HepG2 (cell line): ENCODE measurements around the gene CALML6. TPM values are rescaled to one million over a fixed set of nuclear protein-coding genes. Genes with fewer than 3 reads are reported as not detected.

Experiments
- AGO2 ChIP-seq: fragments of 200-400 bp; formaldehyde crosslinking; optimal IDR thresholded peaks from 2 replicates; pipeline ENCODE3; 2017; ENCODE audit warnings: mild to moderate bottlenecking, low read depth, low read length, moderate library complexity
- ATF4 ChIP-seq, 2 experiments: fragments of 450-650 bp in 1 of 2; sonication (generic) in 1 of 2; formaldehyde crosslinking; IDR thresholded peaks; 2 replicates each; pipeline versions ENCODE4 v1.5.0 to v1.8.0; 2020 to 2022; ENCODE audit warnings: mild to moderate bottlenecking in 1 of 2, missing genetic modification reagents in 1 of 2
- ATM ChIP-seq: fragments of 450-650 bp; IDR thresholded peaks from 2 replicates; pipeline ENCODE4 v1.7.1; 2017; ENCODE audit warnings: mild to moderate bottlenecking, borderline replicate concordance
- CBX5 ChIP-seq: sonication (generic); formaldehyde crosslinking; IDR thresholded peaks from 2 replicates; pipeline ENCODE4 v1.4.0; 2020; ENCODE audit warnings: missing genetic modification reagents, borderline replicate concordance
- DNMT3B ChIP-seq: conservative IDR thresholded peaks from 2 replicates; pipeline ENCODE4 v1.6.1; 2016; ENCODE audit warnings: missing biosample characterization, control low read depth
- EHMT2 ChIP-seq: fragments of 200-600 bp; sonication (generic); IDR thresholded peaks from 2 replicates; pipeline ENCODE4 v1.7.0; 2017; ENCODE audit warnings: antibody characterized with exemption, low read depth, low read length, borderline replicate concordance
- FIP1L1 ChIP-seq: fragments of 200-400 bp; formaldehyde crosslinking; IDR thresholded peaks from 2 replicates; pipeline ENCODE4 v1.6.1; 2018; ENCODE audit warnings: low read depth, mild to moderate bottlenecking, low read length, moderate library complexity, borderline replicate concordance; ENCODE audit not compliant: insufficient read depth
- FOXA3 ChIP-seq: IDR thresholded peaks from 2 replicates; pipeline ENCODE4 v1.6.1; 2016; ENCODE audit warnings: missing genetic modification reagents, missing compliant biosample characterization
- GATA4 ChIP-seq: sonication (generic); IDR thresholded peaks from 2 replicates; pipeline ENCODE4 v1.6.1; 2016; ENCODE audit warnings: antibody characterized with exemption, low read depth, borderline replicate concordance
- HNF4G ChIP-seq, 2 experiments: sonication (generic) in 1 of 2; formaldehyde crosslinking in 1 of 2; IDR thresholded peaks; 2 replicates each; pipeline versions ENCODE4 v1.4.0 to v1.6.1; 2011 to 2020; ENCODE audit warnings: borderline replicate concordance in 2 of 2, low read depth in 2 of 2, mild to moderate bottlenecking in 2 of 2, low read length in 1 of 2, missing genetic modification reagents in 1 of 2, moderate library complexity in 1 of 2
- HOXD1 ChIP-seq: sonication (generic); formaldehyde crosslinking; IDR thresholded peaks from 2 replicates; pipeline ENCODE4 v1.5.0; 2020; ENCODE audit warnings: missing genetic modification reagents
- MAFF ChIP-seq: IDR thresholded peaks from 2 replicates; pipeline ENCODE4 v1.6.1; 2011; ENCODE audit warnings: low read depth, low read length, improper control_type of control experiment
- MTF1 ChIP-seq: sonication (generic); formaldehyde crosslinking; IDR thresholded peaks from 2 replicates; pipeline ENCODE4 v1.5.0; 2020; ENCODE audit warnings: missing genetic modification reagents
- NFATC3 ChIP-seq: sonication (generic); formaldehyde crosslinking; IDR thresholded peaks from 2 replicates; pipeline ENCODE4 v1.5.1; 2020; ENCODE audit warnings: mild to moderate bottlenecking, missing genetic modification reagents
- SCMH1 ChIP-seq: sonication (generic); formaldehyde crosslinking; IDR thresholded peaks from 2 replicates; pipeline ENCODE4 v1.9.0; 2021; ENCODE audit warnings: missing genetic modification reagents, mild to moderate bottlenecking, borderline replicate concordance
- TBX3 ChIP-seq: fragments of 450-650 bp; IDR thresholded peaks from 2 replicates; pipeline ENCODE4 v1.6.1; 2017; ENCODE audit warnings: antibody characterized with exemption, mild to moderate bottlenecking, inconsistent platforms, borderline replicate concordance
- YEATS2 ChIP-seq: sonication (generic); formaldehyde crosslinking; IDR thresholded peaks from 2 replicates; pipeline ENCODE4 v1.4.0; 2020; ENCODE audit warnings: missing genetic modification reagents, borderline replicate concordance
- ZNF12 ChIP-seq: sonication (generic); formaldehyde crosslinking; IDR thresholded peaks from 2 replicates; pipeline ENCODE4 v1.5.0; 2020; ENCODE audit warnings: missing genetic modification reagents
- ZNF224 ChIP-seq: sonication (generic); formaldehyde crosslinking; IDR thresholded peaks from 2 replicates; pipeline ENCODE4 v1.5.0; 2020; ENCODE audit warnings: mild to moderate bottlenecking, missing genetic modification reagents
- ZNF234 ChIP-seq: sonication (generic); formaldehyde crosslinking; conservative IDR thresholded peaks from 2 replicates; pipeline ENCODE4 v1.5.1; 2020; ENCODE audit warnings: mild to moderate bottlenecking, missing genetic modification reagents
- ZNF614 ChIP-seq: IDR thresholded peaks from 2 replicates; pipeline ENCODE4 v1.6.1; 2018; ENCODE audit warnings: missing biosample characterization, missing genetic modification reagents, inconsistent platforms, borderline replicate concordance
- ZNF644 ChIP-seq: IDR thresholded peaks from 2 replicates; pipeline ENCODE4 v1.6.1; 2016; ENCODE audit warnings: low read depth
- ZNF652 ChIP-seq: IDR thresholded peaks from 2 replicates; pipeline ENCODE4 v1.6.1; 2016; ENCODE audit warnings: low read depth, borderline replicate concordance
- ZNF672 ChIP-seq: sonication (generic); formaldehyde crosslinking; IDR thresholded peaks from 2 replicates; pipeline ENCODE4 v1.8.1; 2022; ENCODE audit warnings: missing genetic modification reagents
- ZNF674 ChIP-seq: sonication (generic); formaldehyde crosslinking; IDR thresholded peaks from 2 replicates; pipeline ENCODE4 v1.5.0; 2020; ENCODE audit warnings: low read depth, mild to moderate bottlenecking, missing genetic modification reagents
- ZNF724P ChIP-seq: sonication (generic); formaldehyde crosslinking; IDR thresholded peaks from 2 replicates; pipeline ENCODE4 v1.8.0; 2022; ENCODE audit warnings: missing genetic modification reagents, borderline replicate concordance
- ZNF747 ChIP-seq: sonication (generic); formaldehyde crosslinking; IDR thresholded peaks from 2 replicates; pipeline ENCODE4 v1.8.1; 2023; ENCODE audit warnings: missing genetic modification reagents, mild to moderate bottlenecking, borderline replicate concordance
- polyA plus RNA-seq, 8 experiments: library from polyadenylated mRNA; depleted of rRNA in 3 of 8; stranded (reverse) in 7 of 8; unstranded in 1 of 8; fragments of >200 nt; fragmentation: Illumina TruSeq in 4 of 8; extraction: Trizol in 4 of 8; gene quantifications; 2 replicates each; pipeline versions ENCODE4 v1.2.1 to v1.2.3, GENCODE V29; 2011 to 2016; ENCODE audit warnings: low read depth in 4 of 8, missing spikeins in 1 of 8, mixed read lengths in 1 of 8; ENCODE audit not compliant: insufficient read depth in 1 of 8
- total RNA-seq, 5 experiments: library from RNA; depleted of rRNA; stranded (reverse); fragments of >200 nt; fragmentation: Illumina TruSeq; extraction: Trizol; gene quantifications; 2 replicates each; pipeline ENCODE4 v1.2.3, GENCODE V29; 2016; ENCODE audit warnings: low read depth in 1 of 5
- TF ChIP-seq, protein P1 (sequence below): IDR thresholded peaks from 2 replicates; pipeline ENCODE4 v1.6.1; 2016; ENCODE audit warnings: low read depth, control low read depth
- TF ChIP-seq, protein P2 (sequence below): IDR thresholded peaks from 2 replicates; pipeline ENCODE4 v1.6.1; 2018; ENCODE audit warnings: missing genetic modification reagents

Gene CALML6
- total and polyA plus RNA-seq, 2 of the 13 experiments (the other 11 are each of a cell fraction or from before 2014, with no cell fraction given): 0.11 to 0.12 TPM

DNA sequence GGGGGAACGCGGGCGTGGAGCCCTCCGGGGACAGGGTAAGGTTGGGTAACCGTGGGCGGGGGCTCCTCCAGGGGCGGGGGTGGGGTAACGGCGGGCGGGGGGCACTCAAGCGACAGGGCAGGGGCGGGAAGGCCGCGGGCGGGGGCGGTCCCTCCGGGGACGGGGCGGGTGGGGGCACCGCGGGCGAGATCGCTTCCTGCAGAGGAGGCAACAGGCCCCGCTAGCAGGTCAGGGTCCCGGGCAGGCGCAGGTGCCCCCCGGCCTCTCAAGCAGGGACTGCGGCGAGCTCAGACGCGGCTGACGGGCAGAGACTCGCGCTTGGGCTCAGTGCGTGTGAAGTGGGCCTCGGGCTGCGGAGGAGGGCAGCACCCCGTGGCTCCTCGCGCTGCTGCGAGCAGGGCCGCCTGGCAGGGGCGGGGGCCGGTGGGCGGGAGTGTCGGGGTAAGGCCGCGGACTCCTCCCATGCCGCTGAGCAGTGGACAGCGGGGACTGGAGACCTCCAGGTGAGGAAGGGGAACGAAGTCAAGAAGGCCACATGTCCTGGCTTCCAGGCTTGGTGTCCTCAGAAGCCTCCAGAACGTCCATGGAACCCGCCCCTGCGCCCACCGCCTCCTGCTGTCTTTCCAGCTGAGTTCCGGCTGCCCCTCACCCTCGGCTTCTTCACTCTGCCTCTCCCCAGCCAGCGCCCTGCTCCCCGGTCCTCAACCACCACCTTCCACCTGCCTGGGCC, 23.5 kb upstream of the CALML6 start (continued):
- TF ChIP-seq DNMT3B (CRISPR knock-in tag) (no peak), AGO2 (peak; percentile 37), ZNF747 (CRISPR knock-in tag) (no peak), SCMH1 (CRISPR knock-in tag) (no peak), FIP1L1 (no peak), ZNF234 (no peak), ZNF614 (CRISPR knock-in tag) (no peak), EHMT2 (no peak), NFATC3 (CRISPR knock-in tag) (no peak), ZNF672 (CRISPR knock-in tag) (no peak), ATM (no peak), ZNF224 (no peak), CBX5 (no peak), ZNF724P (CRISPR knock-in tag) (0 out of 2 replicates have a peak, but pooled peaks have one; percentile 28), ATF4 (CRISPR knock-in tag; IDR thresholded peaks at IDR 0.05) (no peak), ZNF674 (CRISPR knock-in tag) (no peak), ZNF12 (CRISPR knock-in tag) (no peak), ZNF652 (CRISPR knock-in tag) (no peak), YEATS2 (CRISPR knock-in tag) (no peak), TBX3 (no peak), MAFF (no peak), HNF4G (IDR thresholded peaks at IDR 0.05; ENCODE audit: borderline replicate concordance, low read depth, low read length) (no peak), HNF4G (CRISPR knock-in tag; IDR thresholded peaks at IDR 0.05; ENCODE audit: borderline replicate concordance, low read depth) (no peak; the same call in 1 of the 2 replicates), MTF1 (no peak), ZNF644 (CRISPR knock-in tag) (no peak), HOXD1 (CRISPR knock-in tag) (no peak), FOXA3 (no peak), GATA4 (no peak)
- TF ChIP-seq, protein P1, sequence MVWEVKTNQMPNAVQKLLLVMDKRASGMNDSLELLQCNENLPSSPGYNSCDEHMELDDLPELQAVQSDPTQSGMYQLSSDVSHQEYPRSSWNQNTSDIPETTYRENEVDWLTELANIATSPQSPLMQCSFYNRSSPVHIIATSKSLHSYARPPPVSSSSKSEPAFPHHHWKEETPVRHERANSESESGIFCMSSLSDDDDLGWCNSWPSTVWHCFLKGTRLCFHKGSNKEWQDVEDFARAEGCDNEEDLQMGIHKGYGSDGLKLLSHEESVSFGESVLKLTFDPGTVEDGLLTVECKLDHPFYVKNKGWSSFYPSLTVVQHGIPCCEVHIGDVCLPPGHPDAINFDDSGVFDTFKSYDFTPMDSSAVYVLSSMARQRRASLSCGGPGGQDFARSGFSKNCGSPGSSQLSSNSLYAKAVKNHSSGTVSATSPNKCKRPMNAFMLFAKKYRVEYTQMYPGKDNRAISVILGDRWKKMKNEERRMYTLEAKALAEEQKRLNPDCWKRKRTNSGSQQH (CRISPR knock-in tag): 0 out of 2 replicates have a peak, but pooled peaks have one; percentile 32
- TF ChIP-seq, protein P2, sequence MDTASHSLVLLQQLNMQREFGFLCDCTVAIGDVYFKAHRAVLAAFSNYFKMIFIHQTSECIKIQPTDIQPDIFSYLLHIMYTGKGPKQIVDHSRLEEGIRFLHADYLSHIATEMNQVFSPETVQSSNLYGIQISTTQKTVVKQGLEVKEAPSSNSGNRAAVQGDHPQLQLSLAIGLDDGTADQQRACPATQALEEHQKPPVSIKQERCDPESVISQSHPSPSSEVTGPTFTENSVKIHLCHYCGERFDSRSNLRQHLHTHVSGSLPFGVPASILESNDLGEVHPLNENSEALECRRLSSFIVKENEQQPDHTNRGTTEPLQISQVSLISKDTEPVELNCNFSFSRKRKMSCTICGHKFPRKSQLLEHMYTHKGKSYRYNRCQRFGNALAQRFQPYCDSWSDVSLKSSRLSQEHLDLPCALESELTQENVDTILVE (CRISPR knock-in tag): no peak
